ENCODE results near the gene LRATD1. TPM values are rescaled to one million over a fixed set of nuclear protein-coding genes. Genes with fewer than 3 reads are reported as not detected.

Gene LRATD1
- total RNA-seq (2022) (14.2 and 15.4 TPM in 2 replicates), Bru-seq, nascent RNA (percentile 62 among the genes with signal in this experiment), BruChase-seq, experiment 1, labeled RNA remaining after a 6-hour chase (percentile 70 among the genes with signal in this experiment), BruChase-seq, experiment 2, labeled RNA remaining after a 2-hour chase (percentile 86 among the genes with signal in this experiment)
- long read RNA-seq, full-length matches to known transcripts = 7 of 12 reads
- long read RNA-seq, partial matches to known transcripts = 0 of 12 reads
- long read RNA-seq, other reads (novel, unspliced or antisense) = 5 of 12 reads

GRCh38 chr2:14632133-14632936 is at the start of gene LRATD1:
TSS of gene LRATD1 (plus strand) at chr2:14632717. CDS start at chr2:14633980, 1,263 bp downstream.
- H3K9me3 Mint-ChIP-seq (ENCODE audit: low read depth, unreplicated experiment) = no peaks in the 10 kb centered on the region
- peak within 1 kb of the TSS; percentile 54 for H3K27ac Mint-ChIP-seq (ENCODE audit: unreplicated experiment)
- intact Hi-C loops (cut with micrococcal nuclease; ENCODE audit: unreplicated experiment) = loop anchor here (2.0 to 5.0 kb wide), 4 partner anchors 945 to 1582 kb away; no protein-coding TSS in a partner anchor
- no peaks in the 10 kb centered on the region for H3K27me3 Mint-ChIP-seq (ENCODE audit: unreplicated experiment)
- peak; percentile 94 for DNase-seq
- TF ChIP-seq, protein P1, sequence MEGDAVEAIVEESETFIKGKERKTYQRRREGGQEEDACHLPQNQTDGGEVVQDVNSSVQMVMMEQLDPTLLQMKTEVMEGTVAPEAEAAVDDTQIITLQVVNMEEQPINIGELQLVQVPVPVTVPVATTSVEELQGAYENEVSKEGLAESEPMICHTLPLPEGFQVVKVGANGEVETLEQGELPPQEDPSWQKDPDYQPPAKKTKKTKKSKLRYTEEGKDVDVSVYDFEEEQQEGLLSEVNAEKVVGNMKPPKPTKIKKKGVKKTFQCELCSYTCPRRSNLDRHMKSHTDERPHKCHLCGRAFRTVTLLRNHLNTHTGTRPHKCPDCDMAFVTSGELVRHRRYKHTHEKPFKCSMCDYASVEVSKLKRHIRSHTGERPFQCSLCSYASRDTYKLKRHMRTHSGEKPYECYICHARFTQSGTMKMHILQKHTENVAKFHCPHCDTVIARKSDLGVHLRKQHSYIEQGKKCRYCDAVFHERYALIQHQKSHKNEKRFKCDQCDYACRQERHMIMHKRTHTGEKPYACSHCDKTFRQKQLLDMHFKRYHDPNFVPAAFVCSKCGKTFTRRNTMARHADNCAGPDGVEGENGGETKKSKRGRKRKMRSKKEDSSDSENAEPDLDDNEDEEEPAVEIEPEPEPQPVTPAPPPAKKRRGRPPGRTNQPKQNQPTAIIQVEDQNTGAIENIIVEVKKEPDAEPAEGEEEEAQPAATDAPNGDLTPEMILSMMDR (IDR thresholded peaks at IDR 0.05; ENCODE audit: unreplicated experiment) = no peak
- H3K36me3 Mint-ChIP-seq (ENCODE audit: insufficient read depth, unreplicated experiment) = peaks cover 40% of the 10 kb centered on the region
- CTCF ChIA-PET = no interaction called here
- peaks cover 22% of the 10 kb centered on the region for H3K4me1 Mint-ChIP-seq (ENCODE audit: low read depth, unreplicated experiment)
- H3K4me3 Mint-ChIP-seq (ENCODE audit: low read depth, unreplicated experiment) = peak within 1 kb of the TSS; percentile 87
- no TSS peak for BruUV-seq (replicated peaks)

- intact Hi-C loops (cut with micrococcal nuclease; ENCODE audit: unreplicated experiment) = no loop called here
- Mint-ChIP-seq H3K27ac (ENCODE audit: unreplicated experiment) (no peak overlapping the region), H3K27me3 (ENCODE audit: unreplicated experiment) (no peaks in the 10 kb centered on the region), H3K9me3 (ENCODE audit: low read depth, unreplicated experiment) (peaks cover under 1% of the 10 kb centered on the region), H3K4me1 (ENCODE audit: low read depth, unreplicated experiment) (no peaks in the 10 kb centered on the region), H3K36me3 (ENCODE audit: insufficient read depth, unreplicated experiment) (no peaks in the 10 kb centered on the region), H3K4me3 (ENCODE audit: low read depth, unreplicated experiment) (no peak overlapping the region)
- TF ChIP-seq, protein P1 (IDR thresholded peaks at IDR 0.05; ENCODE audit: unreplicated experiment) = no peak
- CTCF ChIA-PET = no interaction called here
- BruUV-seq (replicated peaks) = no TSS peak
- DNase-seq = no peak
Observed at GRCh38 chr2:14583059-14583458, 49.5 kb upstream of the LRATD1 start.

GRCh38 chr2:14583802-14584201 is 48.7 kb upstream of the LRATD1 start:
- H3K4me1 Mint-ChIP-seq (ENCODE audit: low read depth, unreplicated experiment) = no peaks in the 10 kb centered on the region
- peaks cover 2% of the 10 kb centered on the region for H3K9me3 Mint-ChIP-seq (ENCODE audit: low read depth, unreplicated experiment)
- no peaks in the 10 kb centered on the region for H3K27me3 Mint-ChIP-seq (ENCODE audit: unreplicated experiment)
- H3K4me3 Mint-ChIP-seq (ENCODE audit: low read depth, unreplicated experiment) = no peak overlapping the region
- intact Hi-C loops (cut with micrococcal nuclease; ENCODE audit: unreplicated experiment) = no loop called here
- no peak for DNase-seq
- H3K36me3 Mint-ChIP-seq (ENCODE audit: insufficient read depth, unreplicated experiment) = no peaks in the 10 kb centered on the region
- no TSS peak for BruUV-seq (replicated peaks)
- TF ChIP-seq, protein P1 (IDR thresholded peaks at IDR 0.05; ENCODE audit: unreplicated experiment) = no peak
- CTCF ChIA-PET = no interaction called here
- H3K27ac Mint-ChIP-seq (ENCODE audit: unreplicated experiment) = no peak overlapping the region

DNA sequence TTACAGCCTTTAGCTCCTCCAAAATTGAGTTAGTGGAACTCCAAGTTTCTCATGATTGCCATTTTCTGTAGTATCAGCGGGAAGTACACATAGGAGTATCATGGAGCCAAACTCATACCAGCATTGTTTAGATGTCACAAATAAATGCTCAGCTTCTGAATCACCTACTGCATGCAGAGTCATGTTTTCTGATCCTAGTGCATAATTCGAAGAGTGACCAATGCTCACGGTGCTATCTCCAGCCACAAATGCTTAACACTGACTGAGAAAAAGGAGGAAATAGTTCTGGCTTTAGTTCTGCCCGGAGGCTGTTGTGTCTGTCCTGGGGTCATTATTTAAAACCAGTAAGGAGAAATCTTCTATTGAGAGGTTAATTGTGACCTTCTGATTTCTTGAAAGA is 45.4 kb upstream of the LRATD1 start:
- H3K27ac Mint-ChIP-seq (ENCODE audit: unreplicated experiment) = no peak overlapping the region
- CTCF ChIA-PET = no interaction called here
- TF ChIP-seq, protein P1 (IDR thresholded peaks at IDR 0.05; ENCODE audit: unreplicated experiment) = no peak
- H3K4me1 Mint-ChIP-seq (ENCODE audit: low read depth, unreplicated experiment) = no peaks in the 10 kb centered on the region
- peaks cover 2% of the 10 kb centered on the region for H3K9me3 Mint-ChIP-seq (ENCODE audit: low read depth, unreplicated experiment)
- no peaks in the 10 kb centered on the region for H3K27me3 Mint-ChIP-seq (ENCODE audit: unreplicated experiment)
- BruUV-seq (replicated peaks) = no TSS peak
- intact Hi-C loops (cut with micrococcal nuclease; ENCODE audit: unreplicated experiment) = no loop called here
- no peak overlapping the region for H3K4me3 Mint-ChIP-seq (ENCODE audit: low read depth, unreplicated experiment)
- H3K36me3 Mint-ChIP-seq (ENCODE audit: insufficient read depth, unreplicated experiment) = no peaks in the 10 kb centered on the region
- DNase-seq = no peak

All from Calu3 (cell line).